ENCODE results near the gene GALNT11. TPM values are rescaled to one million over a fixed set of nuclear protein-coding genes. Genes with fewer than 3 reads are reported as not detected.
"Not testable (repeated sequence)": the region's sequence is repeated elsewhere in the genome, so short reads cannot be mapped to it uniquely, and the experiment has no call there.

Gene GALNT11
- total and polyA plus RNA-seq, 9 of the 15 experiments (the other 6 are each of a cell fraction or from before 2014, with no cell fraction given), result 8.2 to 59.5 (median 36.5) TPM

- TF ChIP-seq MNT (conservative IDR thresholded peaks at IDR 0.05), result 0 out of 4 replicates have a peak, but pooled peaks of 1 of the 2 experiments have one; percentile 20
- TF ChIP-seq MTA1 (IDR thresholded peaks at IDR 0.05; ENCODE audit: borderline replicate concordance), result 0 out of 2 replicates have a peak, but pooled peaks have one; percentile 9
- 0 out of 4 replicates have a peak, but pooled peaks of 1 of the 2 experiments have one; percentile 10 for TF ChIP-seq TRIM24 (IDR thresholded peaks at IDR 0.05)
- peak; percentile 8 to 37; a peak in 1 of 4 replicates for TF ChIP-seq MAZ (CRISPR knock-in tag; conservative IDR thresholded peaks at IDR 0.05 in 1 of 2, IDR thresholded peaks at IDR 0.05 in 1 of 2)
- TF ChIP-seq CREM (IDR thresholded peaks at IDR 0.05; ENCODE audit: low read depth), result 0 out of 2 replicates have a peak, but pooled peaks have one; percentile 44
- TF ChIP-seq MEIS2 (IDR thresholded peaks at IDR 0.05; ENCODE audit: partially characterized antibody), result peak; percentile 8
- TF ChIP-seq RAD21 (CRISPR knock-in tag; conservative IDR thresholded peaks at IDR 0.05 in 1 of 2, IDR thresholded peaks at IDR 0.05 in 1 of 2), result peak; percentile 73 to 89
- 0 out of 2 replicates have a peak, but pooled peaks have one; percentile 19 for TF ChIP-seq TFE3 (CRISPR knock-in tag; IDR thresholded peaks at IDR 0.05)
- not testable (repeated sequence) for TF ChIP-seq NR4A1, ATF1 (CRISPR knock-in tag; IDR thresholded peaks at IDR 0.05)
- 0 out of 2 replicates have a peak, but pooled peaks have one; percentile 22 for TF ChIP-seq NR4A1 (tag; IDR thresholded peaks at IDR 0.05)
- TF ChIP-seq CC2D1A (IDR thresholded peaks at IDR 0.05), result 0 out of 2 replicates have a peak, but pooled peaks have one; percentile 54
- TF ChIP-seq ATF1 (tag; IDR thresholded peaks at IDR 0.05), result peak; percentile 42; the same call in 1 of the 2 replicates
Measured at GRCh38 chr7:152030059-152030458, 4.6 kb downstream of the GALNT11 start (continued).
